PFSK-1 (cell line): ENCODE results near the gene ASPA.

Experiments used
- FOXP2 ChIP-seq: optimal IDR thresholded peaks from 2 replicates; pipeline ENCODE3; 2011; ENCODE audit warnings: borderline replicate concordance, control low read depth, inconsistent platforms; ENCODE audit not compliant: insufficient read depth; ENCODE audit errors: extremely low read length, extremely low read depth
- POLR2AphosphoS5 ChIP-seq: IDR thresholded peaks from 2 replicates; pipeline ENCODE4 v1.6.1; 2012; ENCODE audit warnings: low read depth, mild to moderate bottlenecking, control low read depth, low read length, moderate library complexity
- REST ChIP-seq, 2 experiments: IDR thresholded peaks; 2 replicates each; pipeline versions ENCODE4 v1.6.1 to v1.8.0; 2011 to 2012; ENCODE audit warnings: low read depth in 2 of 2, low read length in 2 of 2, control low read depth in 1 of 2, inconsistent platforms in 1 of 2, mild to moderate bottlenecking in 1 of 2, moderate library complexity in 1 of 2; ENCODE audit not compliant: insufficient read depth in 1 of 2
- SIN3A ChIP-seq: IDR thresholded peaks from 2 replicates; pipeline ENCODE4 v1.6.1; 2012; ENCODE audit warnings: mild to moderate bottlenecking, low read length, moderate library complexity, borderline replicate concordance; ENCODE audit not compliant: insufficient read depth
- TAF1 ChIP-seq: IDR thresholded peaks from 2 replicates; pipeline ENCODE4 v1.6.1; 2012; ENCODE audit warnings: low read length, control low read depth, borderline replicate concordance; ENCODE audit not compliant: insufficient read depth

Gene ASPA

GRCh38 chr17:3551189-3551588, 75.4 kb downstream of the ASPA start:
- TF ChIP-seq SIN3A: no peak
- TF ChIP-seq TAF1: no peak
- no peak for TF ChIP-seq POLR2AphosphoS5
- TF ChIP-seq FOXP2: no peak
- TF ChIP-seq REST (IDR thresholded peaks at IDR 0.05; ENCODE audit: insufficient read depth in 1 of 2, low read depth in 2 of 2, low read length in 2 of 2): no peak

- TF ChIP-seq FOXP2 (no peak), POLR2AphosphoS5 (no peak), TAF1 (no peak), SIN3A (no peak), REST (IDR thresholded peaks at IDR 0.05; ENCODE audit: insufficient read depth in 1 of 2, low read depth in 2 of 2, low read length in 2 of 2) (no peak)
Measured at GRCh38 chr17:3552916-3553315, 77.1 kb downstream of the ASPA start.
